Upper lobe of left lung (tissue), 6 donors: ENCODE measurements around the gene CRYBG2. TPM values are rescaled to one million over a fixed set of nuclear protein-coding genes. Genes with fewer than 3 reads are reported as not detected.

Experiments used
- ATAC-seq, 2 donors: fragments of 200-7000 bp; cut with Tn5 transposase; one replicate each; pipeline ENCODE4 v1.9.1; 2022; ENCODE audit warnings: mild to moderate bottlenecking in 2 of 2, moderate library complexity in 2 of 2; ENCODE audit not compliant: low FRiP score in 2 of 2
- DNase-seq, 2 donors: peaks; one replicate each; pipeline ENCODE4 v3.0.0-alpha.2; 2019 to 2020
- H3K27ac ChIP-seq, 4 donors: fragments of 200-600 bp; sonication (generic); one replicate each; pipeline ENCODE4 v1.5.1; 2016 to 2019
- H3K27me3 ChIP-seq, 4 donors: fragments of 200-600 bp; sonication (generic); one replicate each; pipeline ENCODE4 v1.5.1; 2017 to 2019
- H3K36me3 ChIP-seq, 4 donors: fragments of 200-600 bp; sonication (generic); one replicate each; pipeline ENCODE4 v1.5.1; 2016 to 2019
- H3K4me1 ChIP-seq, 4 donors: fragments of 200-600 bp; sonication (generic); one replicate each; pipeline ENCODE4 v1.5.1; 2018 to 2019
- H3K4me3 ChIP-seq, 4 donors: fragments of 200-600 bp; sonication (generic); one replicate each; pipeline ENCODE4 v1.5.1; 2017 to 2019; ENCODE audit warnings: mild to moderate bottlenecking in 2 of 4, moderate library complexity in 1 of 4
- H3K9me3 ChIP-seq, 4 donors: fragments of 200-600 bp; sonication (generic); one replicate each; pipeline ENCODE4 v1.5.1; 2018 to 2019
- EP300 ChIP-seq, 4 donors: sonication (generic); formaldehyde crosslinking; IDR thresholded peaks; one replicate each; pipeline ENCODE4 v1.5.1; 2017; ENCODE audit warnings: antibody characterized with exemption in 4 of 4, control low read depth in 2 of 4
- POLR2A ChIP-seq, 4 donors: fragments of 450-650 bp; IDR thresholded peaks; one replicate each; pipeline ENCODE4 v1.5.1; 2016 to 2017; ENCODE audit warnings: antibody characterized with exemption in 4 of 4, mild to moderate bottlenecking in 2 of 4
- POLR2AphosphoS5 ChIP-seq, 2 donors: sonication (generic); formaldehyde crosslinking; IDR thresholded peaks; one replicate each; pipeline ENCODE4 v1.5.1; 2017; ENCODE audit warnings: antibody characterized with exemption in 2 of 2
- WGBS, 2 donors: methylation state at CpG; one replicate each; pipeline ENCODE4 v1.1.5; 2017 to 2018; 5-methylcytosine and 5-hydroxymethylcytosine counted together
- total RNA-seq, 6 donors: library from RNA; depleted of rRNA in 4 of 6; stranded (reverse); fragments of >200 nt in 4 of 6; gene quantifications; one replicate each; pipeline versions ENCODE4 v1.1.0 to v1.2.1, GENCODE V29; 2016 to 2021
- TF ChIP-seq, protein P1 (sequence below), 6 experiments: fragments of 450-650 bp in 4 of 6; fragments of 200-600 bp in 2 of 6; sonication (generic) in 2 of 6; IDR thresholded peaks; one replicate each; pipeline ENCODE4 v1.5.1; 2016 to 2019; ENCODE audit warnings: antibody characterized with exemption in 6 of 6
- donor health status: DM: no; HTN: no; CAD: no; lungs with moderate emphysema.
- donor health status: DM: no; HTN: yes; CAD: no; lungs with severe emphysema.

The CRYBG2 gene, protein sequence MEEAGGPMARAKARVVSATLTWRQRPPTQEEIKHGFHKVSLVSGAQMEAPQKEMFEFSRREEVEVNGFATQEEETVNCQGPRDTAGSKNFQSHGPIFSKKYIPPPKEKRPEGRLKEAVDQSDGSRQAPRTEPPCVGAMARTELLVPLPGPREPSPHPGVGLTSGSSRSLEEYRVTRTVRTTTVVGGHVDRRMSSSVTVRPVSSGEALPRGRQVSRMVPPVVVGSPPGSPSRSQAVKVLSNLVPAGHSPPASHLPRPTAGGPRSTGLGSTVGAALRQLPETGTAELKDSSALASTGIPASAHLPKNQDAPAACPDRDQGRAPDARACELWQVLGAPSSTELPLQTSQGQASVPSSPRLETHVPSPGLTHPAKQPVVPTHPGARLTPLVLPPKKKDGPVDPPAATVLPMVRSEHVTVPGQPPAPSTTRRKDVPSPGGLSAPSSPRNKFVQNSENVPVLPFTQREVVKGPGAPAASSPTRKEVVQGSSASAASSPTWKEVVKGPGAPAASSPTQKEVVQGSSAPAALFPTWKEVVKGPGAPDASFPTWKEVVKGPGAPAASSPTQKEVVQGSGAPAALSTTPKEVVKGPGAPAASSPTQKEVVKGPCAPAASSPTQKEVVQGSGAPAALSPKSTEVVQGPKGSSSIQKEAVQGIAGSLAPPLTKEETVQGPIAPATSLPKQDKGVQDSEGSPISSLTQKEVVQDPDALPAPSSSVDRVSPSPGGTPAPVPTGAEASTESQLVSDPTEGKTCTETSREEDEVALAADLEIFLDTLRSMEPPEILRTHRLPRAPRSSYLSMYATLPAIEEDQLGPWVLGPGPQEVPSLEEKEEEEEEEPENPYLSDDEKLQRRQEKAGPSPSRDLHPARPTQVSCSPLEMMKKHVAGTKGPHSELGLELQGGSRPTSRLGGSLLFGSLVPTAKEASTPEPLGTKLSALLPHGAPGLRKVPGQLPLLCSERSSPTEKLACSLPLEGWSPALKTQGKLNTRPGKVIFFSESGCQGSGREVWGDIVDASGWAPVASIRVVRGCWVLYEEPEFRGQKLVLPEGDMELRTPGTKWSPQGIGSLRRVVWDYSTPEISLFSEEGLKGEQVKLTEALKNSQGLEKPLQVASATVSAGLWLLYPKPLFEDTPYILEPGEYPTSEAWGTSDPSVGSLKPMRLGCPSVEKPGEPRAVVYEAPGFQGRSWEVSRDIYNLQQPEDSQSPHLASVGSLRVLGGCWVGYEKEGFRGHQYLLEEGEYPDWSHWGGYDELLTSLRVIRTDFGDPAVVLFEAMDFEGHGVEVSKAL (N-terminal part only)
- total RNA-seq, result 10 to 100 TPM in 3 of 6 donors, 1 to 10 TPM in 2, under 1 TPM in 1; 0.59 to 25.2 (median 11.1) TPM

DNA sequence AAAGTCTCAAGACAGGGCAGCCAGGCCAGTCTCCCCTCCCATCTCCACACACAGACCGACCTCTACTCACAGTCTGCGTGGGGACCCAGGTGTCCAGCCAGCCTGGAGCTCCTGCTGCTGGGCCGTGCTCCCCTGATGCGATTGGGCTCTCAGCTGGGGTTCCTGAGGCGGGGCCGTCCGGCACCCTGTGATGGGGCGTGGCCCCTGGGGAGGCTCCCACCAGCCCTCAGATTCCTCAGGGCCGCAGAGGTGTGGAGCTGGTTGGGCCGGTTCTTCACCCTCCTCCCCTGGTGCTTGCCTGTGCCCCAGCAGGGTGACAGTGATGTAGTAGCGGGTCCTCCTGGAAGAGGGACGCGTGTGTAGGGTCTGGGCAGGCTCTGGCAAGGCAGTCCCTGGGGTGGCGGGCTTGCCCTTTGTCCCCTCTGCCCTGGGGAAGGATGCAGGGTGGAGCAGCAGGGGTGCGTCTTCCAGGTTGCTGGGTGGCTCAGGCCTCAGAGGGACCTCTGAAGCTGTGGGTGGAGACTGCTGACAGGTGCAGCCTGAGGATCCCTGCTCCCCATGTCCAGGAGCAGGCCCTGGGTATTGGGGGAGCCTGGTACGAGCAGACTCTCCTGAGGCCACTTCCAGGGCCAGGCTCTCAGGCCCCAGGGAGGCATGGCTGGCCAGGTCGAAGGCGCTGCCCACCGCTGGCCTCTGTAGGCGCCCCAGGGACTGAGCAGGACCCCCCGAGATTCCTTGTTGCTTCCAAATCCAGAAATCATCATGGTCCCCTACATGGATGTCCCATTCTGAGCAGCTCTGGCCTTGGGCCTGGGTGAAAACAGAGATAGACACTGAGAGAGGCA, at the start of gene CRYBG2:
Gene CRYBG2, minus strand, starts transcription at position 155 of the 845 bp plus-strand sequence. CDS start 7,473 bp downstream, outside the sequence.
- peaks cover 0 to 3% (median 0%) of the 10 kb centered on the region in 4 donors for H3K4me1 ChIP-seq
- no peaks in the 10 kb centered on the region for H3K27me3 ChIP-seq
- H3K4me3 ChIP-seq, result peak within 1 kb of the TSS in 1 of 4 donors; percentile 1
- H3K36me3 ChIP-seq, result no peaks in the 10 kb centered on the region
- peak within 1 kb of the TSS in 1 of 4 donors; percentile 8 for H3K27ac ChIP-seq
- TF ChIP-seq POLR2A (IDR thresholded peaks at IDR 0.05), result no peak
- TF ChIP-seq EP300 (IDR thresholded peaks at IDR 0.05), result no peak
- ATAC-seq, result peak; percentile 35 to 82
- H3K9me3 ChIP-seq, result no peaks in the 10 kb centered on the region
- peak; percentile 45 to 84 for DNase-seq
- 66 to 90% methylated on average over 2 to 16 of the region's 21 CpGs for WGBS, 2 donors

DNA sequence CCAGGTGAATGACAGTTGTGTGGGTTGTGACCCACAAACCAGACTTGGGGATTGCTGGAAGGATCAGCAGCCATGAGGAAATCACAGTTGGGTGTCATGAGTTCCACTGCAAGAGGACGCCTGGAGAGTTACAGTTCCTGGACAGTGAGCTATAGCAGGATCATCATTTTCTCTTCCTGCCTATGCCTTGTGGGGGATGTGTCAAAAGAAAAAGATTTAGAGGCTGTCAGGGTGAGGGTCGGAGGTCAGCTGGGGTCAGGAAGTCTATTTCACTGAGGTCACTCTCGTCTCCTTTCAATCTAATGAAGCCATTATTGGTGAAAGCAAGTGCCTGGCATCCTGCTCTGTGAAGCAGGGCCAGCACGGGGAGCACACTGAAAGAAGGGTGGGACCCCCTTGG, 49.7 kb upstream of the CRYBG2 start:
- no peaks in the 10 kb centered on the region for H3K9me3 ChIP-seq
- TF ChIP-seq POLR2AphosphoS5 (IDR thresholded peaks at IDR 0.05), result no peak
- TF ChIP-seq POLR2A (IDR thresholded peaks at IDR 0.05), result no peak
- TF ChIP-seq, protein P1, sequence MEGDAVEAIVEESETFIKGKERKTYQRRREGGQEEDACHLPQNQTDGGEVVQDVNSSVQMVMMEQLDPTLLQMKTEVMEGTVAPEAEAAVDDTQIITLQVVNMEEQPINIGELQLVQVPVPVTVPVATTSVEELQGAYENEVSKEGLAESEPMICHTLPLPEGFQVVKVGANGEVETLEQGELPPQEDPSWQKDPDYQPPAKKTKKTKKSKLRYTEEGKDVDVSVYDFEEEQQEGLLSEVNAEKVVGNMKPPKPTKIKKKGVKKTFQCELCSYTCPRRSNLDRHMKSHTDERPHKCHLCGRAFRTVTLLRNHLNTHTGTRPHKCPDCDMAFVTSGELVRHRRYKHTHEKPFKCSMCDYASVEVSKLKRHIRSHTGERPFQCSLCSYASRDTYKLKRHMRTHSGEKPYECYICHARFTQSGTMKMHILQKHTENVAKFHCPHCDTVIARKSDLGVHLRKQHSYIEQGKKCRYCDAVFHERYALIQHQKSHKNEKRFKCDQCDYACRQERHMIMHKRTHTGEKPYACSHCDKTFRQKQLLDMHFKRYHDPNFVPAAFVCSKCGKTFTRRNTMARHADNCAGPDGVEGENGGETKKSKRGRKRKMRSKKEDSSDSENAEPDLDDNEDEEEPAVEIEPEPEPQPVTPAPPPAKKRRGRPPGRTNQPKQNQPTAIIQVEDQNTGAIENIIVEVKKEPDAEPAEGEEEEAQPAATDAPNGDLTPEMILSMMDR (IDR thresholded peaks at IDR 0.05), result no peak
- no peak for TF ChIP-seq EP300 (IDR thresholded peaks at IDR 0.05)
- no peaks in the 10 kb centered on the region for H3K36me3 ChIP-seq
- H3K27ac ChIP-seq, result no peak overlapping the region
- H3K27me3 ChIP-seq, result no peaks in the 10 kb centered on the region
- no peaks in the 10 kb centered on the region for H3K4me1 ChIP-seq
- no peak overlapping the region for H3K4me3 ChIP-seq
- 18 to 30% methylated on average over 4 of the region's 4 CpGs for WGBS, 2 donors
- ATAC-seq (no peak), DNase-seq (no peak)

DNA sequence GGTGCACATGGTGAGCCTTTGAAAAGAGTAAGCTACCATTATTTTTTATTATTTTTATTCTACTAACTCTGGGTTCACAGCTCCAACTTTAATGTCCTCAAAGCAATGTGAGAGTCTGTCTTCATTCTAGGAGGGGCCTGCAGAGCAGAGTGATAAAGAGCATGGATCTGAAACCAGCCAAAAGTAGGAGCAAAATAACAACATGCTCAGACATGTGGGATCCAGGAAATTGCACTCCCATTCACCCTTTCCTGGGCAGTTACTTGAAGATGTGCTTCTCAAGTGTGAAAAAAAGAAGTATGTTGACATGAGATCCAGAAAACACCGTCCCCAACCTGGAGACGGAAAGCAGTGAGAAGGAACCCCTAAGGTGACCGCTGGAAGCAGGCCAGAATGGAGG, 48.0 kb upstream of the CRYBG2 start:
- H3K36me3 ChIP-seq, result no peaks in the 10 kb centered on the region
- H3K4me3 ChIP-seq, result no peak overlapping the region
- no peak for ATAC-seq
- TF ChIP-seq, protein P1 (IDR thresholded peaks at IDR 0.05), result no peak
- no peak for TF ChIP-seq EP300 (IDR thresholded peaks at IDR 0.05)
- no peak for TF ChIP-seq POLR2AphosphoS5 (IDR thresholded peaks at IDR 0.05)
- TF ChIP-seq POLR2A (IDR thresholded peaks at IDR 0.05), result no peak
- no peak for DNase-seq
- H3K27ac ChIP-seq, result no peak overlapping the region
- no peaks in the 10 kb centered on the region for H3K9me3 ChIP-seq
- H3K27me3 ChIP-seq, result no peaks in the 10 kb centered on the region
- 63 to 74% methylated on average over 3 of the region's 3 CpGs for WGBS, 2 donors
- H3K4me1 ChIP-seq, result no peaks in the 10 kb centered on the region

DNA sequence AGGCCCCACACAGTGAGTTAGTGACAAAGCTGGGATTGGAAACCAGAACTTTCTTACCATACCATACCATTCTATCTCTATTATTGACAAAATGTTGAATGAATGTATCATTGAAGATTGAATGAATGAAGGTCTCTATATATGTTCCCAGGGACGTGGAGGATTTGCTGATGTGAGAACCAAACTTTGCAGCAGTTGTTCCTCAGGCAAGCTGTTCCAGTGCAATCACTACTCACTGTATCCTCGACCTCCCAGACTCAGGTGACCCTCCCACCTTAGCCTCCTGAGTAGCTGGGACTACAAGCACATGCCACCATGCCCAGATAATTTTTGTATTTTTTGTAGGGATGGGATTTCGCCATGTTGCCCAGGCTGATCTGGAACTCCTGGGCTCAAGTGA, 45.1 kb upstream of the CRYBG2 start:
- WGBS, 2 donors, result 75 to 76% methylated on average over 3 of the region's 3 CpGs
- H3K9me3 ChIP-seq, result no peaks in the 10 kb centered on the region
- TF ChIP-seq EP300 (IDR thresholded peaks at IDR 0.05) (no peak), POLR2A (IDR thresholded peaks at IDR 0.05) (no peak)
- DNase-seq, result no peak
- H3K4me3 ChIP-seq, result no peak overlapping the region
- no peaks in the 10 kb centered on the region for H3K4me1 ChIP-seq
- H3K27ac ChIP-seq, result no peak overlapping the region
- no peaks in the 10 kb centered on the region for H3K36me3 ChIP-seq
- no peak for ATAC-seq
- H3K27me3 ChIP-seq, result no peaks in the 10 kb centered on the region

DNA sequence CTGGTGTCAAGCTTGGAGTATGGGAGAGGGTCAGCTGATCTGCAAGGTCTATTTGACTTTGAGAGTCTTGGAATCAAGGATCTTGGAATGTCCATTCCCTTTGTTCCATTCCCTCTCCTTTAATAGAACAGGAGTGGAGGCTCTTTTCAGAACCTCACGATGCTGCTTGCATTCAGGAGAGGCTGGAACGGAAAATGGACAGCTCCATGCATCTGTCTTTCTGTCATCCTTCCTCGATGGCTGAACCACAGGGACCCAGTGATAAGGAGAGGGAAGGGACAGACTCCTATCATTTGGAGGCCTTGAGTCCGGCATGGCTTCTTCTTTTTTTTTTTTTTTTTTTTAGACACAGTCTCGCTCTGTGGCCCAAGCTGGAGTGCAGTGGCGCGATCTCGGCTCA, 41.8 kb upstream of the CRYBG2 start:
- Histone ChIP-seq H3K27me3 (no peaks in the 10 kb centered on the region), H3K27ac (no peak overlapping the region), H3K4me3 (no peak overlapping the region), H3K9me3 (no peaks in the 10 kb centered on the region), H3K36me3 (no peaks in the 10 kb centered on the region), H3K4me1 (no peaks in the 10 kb centered on the region)
- ATAC-seq, result no peak
- WGBS, 2 donors, result 75 to 81% methylated on average over 7 to 8 of the region's 8 CpGs
- no peak for DNase-seq
- TF ChIP-seq POLR2AphosphoS5 (IDR thresholded peaks at IDR 0.05), result no peak
- TF ChIP-seq EP300 (IDR thresholded peaks at IDR 0.05), result no peak
- TF ChIP-seq POLR2A (IDR thresholded peaks at IDR 0.05), result no peak
- TF ChIP-seq, protein P1 (IDR thresholded peaks at IDR 0.05), result no peak
